CD4-positive, alpha-beta T cell treated with Interleukin-15 for 1 hour (primary cell): Measurements from ENCODE around the gene TAGLN2.
A peak's percentile ranks its signal among the peaks of the same experiment; 100 is the strongest.

Experiments
- DNase-seq: peaks from one replicate; pipeline ENCODE4 v3.0.0-alpha.2; 2020

TAGLN2 gene

DNA sequence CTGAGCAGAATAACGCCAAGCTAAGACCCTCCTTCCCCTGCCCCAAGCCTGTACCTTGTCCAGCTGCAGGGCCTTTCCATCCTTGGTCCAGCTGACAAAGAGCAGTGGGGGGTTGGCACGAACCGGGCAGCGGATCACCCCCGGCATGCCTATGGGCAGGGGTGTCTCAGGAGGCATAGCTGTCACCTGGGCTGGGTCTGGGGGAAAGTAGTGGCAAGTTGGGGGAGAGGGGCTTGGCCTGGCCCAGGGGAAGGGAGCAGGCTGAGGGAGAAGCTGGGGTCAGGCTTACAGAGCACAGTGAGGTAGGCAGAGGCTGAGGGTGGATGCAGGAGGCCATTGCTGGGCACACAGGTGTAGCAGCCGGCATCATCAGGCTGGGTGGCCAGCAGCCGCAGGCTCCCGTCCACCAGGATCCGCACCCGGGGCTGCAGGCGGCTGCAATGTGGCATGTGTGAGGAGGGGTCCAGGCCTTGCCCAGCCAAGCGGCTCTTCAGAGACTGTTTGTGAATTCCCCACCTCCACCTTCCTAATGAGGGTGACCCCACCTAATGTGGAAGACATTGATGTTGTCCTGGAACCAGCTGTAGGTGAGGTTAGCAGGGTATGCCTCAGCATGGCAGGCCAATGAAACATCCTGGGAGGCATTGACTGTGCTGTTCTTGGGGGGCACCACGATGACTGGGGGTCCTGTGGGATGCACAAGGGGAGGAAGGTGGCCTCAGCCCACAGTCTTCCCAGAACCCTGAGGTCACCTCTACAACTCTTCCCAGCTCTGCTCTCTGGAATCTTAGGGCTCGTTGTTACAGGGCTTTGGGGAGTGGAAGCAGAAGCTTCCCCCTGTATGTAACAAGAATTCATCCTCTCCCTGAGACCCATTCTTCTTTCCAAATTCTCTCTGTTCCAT lies 9.1 kb upstream of the TAGLN2 start:
- DNase-seq = no peak

GRCh38 chr1:159933347-159933746 lies 8.0 kb upstream of the TAGLN2 start:
- no peak for DNase-seq

DNA sequence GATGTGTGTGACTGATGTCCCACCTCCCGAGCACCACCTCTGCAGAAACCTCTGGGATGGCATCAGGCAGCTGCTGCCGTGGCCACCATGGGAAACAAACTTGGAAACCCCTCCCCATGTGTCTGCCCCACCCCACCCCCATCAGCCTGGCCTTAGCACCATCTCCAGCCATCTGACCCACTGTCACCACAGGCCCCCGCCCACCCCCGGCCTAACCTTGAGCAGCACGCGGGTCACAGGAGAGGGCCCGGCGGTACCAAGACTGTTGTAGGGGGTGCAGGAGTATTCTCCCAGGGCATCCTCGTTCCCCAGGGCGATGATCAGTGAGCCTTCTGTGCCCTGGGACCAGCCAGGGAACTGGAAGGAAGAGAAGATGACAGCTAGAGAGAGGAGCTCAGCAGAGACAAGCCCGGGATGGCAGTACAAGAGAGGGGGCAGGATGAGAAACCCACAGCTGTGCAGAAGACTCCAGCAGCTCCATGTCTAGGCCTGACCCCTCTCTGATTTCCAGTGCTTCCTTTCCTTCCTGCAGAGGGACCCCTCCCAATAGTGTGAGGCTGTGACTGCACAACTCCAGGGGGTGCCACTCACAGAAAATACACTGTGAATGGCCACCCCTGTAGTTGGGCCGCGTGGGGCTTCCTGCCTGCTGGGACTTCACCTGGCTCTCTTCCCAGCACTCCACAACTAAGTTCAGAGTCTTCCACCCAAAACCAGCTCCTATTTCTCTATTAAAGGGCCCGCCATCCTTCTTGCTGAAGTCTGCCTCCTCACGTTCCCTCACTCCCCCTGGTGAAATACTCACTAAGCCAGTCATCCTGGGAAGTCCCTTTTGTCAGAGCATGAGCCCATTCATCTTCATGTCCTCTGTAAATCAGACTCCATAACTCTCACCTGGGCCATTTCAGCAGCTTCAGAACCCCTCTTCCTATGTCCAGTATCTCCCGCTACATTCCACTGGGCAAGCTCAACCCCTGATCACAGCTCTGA lies 7.3 kb upstream of the TAGLN2 start:
- no peak for DNase-seq

GRCh38 chr1:159931795-159932173 lies 6.5 kb upstream of the TAGLN2 start:
- DNase-seq = no peak

DNA sequence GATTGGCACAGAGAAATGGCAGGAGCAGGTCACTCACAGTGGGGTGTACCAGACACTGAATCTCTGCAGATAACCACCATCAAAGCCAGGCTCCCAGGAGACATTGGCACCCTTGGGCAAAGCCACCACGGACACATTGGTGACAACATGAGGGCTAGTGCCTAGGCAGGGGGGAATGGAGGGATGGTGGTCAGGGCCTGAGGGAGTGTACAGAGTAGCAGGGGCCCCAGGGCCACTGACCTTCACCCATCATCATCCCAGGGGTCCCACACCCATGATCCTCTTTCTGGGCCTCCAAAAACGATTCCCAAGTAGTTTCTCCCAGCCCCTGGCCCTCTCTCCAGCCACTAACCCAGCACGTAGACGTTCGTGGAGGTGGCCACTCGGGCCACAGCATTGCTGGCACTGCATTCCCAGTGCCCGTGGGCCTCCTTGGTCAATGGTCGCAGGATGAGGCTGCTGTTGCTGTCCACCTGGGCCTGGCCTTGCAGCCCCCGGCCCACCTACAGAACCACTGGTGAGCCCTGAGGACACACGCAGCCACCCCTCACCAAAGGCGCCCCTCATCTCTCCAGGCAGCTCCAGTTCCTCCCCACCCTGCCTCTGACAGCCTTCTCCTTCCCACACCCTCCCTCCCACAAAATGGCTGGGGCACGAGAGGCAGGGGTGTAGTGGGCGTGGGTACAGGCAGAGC lies 5.9 kb upstream of the TAGLN2 start:
- no peak for DNase-seq

GRCh38 chr1:159930634-159931033 lies 5.3 kb upstream of the TAGLN2 start:
- no peak for DNase-seq

- no peak for DNase-seq
Measured at GRCh38 chr1:159930216-159930615, 4.9 kb upstream of the TAGLN2 start.

- DNase-seq = no peak
Measured at GRCh38 chr1:159929155-159930051, 4.1 kb upstream of the TAGLN2 start.

DNA sequence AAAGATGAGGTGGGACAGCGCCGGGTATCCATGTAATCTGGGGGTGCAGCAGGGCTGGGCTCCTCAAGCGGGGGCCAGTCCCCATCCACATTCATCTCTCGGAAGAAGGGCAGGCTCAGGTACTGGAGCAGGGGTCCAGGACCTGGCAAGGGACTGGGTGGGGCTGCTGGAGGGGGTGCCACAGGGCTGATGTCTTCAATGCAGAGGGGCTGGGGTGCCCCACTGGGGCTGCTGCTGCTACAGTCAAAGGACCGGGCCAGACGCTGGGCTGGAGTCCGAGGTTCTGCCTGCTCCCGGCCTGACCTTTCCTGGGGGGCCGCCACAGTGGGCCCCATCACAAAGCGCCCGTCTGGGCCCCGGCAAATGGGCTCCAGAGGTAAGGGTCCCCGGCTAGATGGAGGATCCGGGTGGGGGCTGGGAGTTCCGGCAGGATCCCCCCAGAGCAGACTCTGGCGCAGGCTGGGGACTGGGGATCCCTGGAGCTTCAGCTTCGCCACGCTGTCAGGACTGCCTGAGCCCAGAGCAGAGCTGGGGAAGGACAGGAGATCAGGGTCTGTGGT lies 3.3 kb upstream of the TAGLN2 start:
- no peak for DNase-seq

GRCh38 chr1:159927849-159928431 lies 2.6 kb upstream of the TAGLN2 start:
- no peak for DNase-seq

DNA sequence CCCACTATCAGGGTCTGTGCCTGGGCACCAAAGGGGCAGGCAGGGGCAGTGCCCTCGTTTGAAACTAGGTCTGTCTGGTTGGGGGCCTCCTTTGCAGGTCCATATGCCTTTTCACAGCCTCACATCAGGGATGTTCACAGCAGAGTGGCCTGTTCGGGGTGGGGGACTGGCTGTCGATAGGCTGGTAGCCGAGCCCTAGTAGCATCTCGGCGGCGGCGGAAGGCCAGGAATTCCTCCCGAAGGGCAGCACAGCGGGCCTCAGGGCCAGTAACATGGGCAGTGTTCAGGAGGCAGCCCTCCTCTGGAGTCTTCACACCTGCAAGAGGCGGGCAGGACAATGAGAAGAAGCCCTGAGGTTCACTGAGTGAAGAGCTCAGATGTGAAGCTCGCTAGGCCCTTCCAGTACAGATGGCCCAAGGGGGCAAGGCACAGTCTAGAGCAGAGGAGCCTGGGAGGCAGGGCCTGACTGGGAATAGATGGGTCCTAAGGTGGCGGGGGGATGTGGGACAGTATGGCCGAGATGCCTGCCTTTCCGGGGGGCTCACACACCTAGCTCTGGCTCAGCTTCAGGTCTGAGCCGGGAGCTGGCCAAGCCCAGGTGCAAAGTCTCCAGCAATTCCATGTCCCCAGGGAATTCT lies 2.0 kb upstream of the TAGLN2 start:
- no peak for DNase-seq

- no peak for DNase-seq
Measured at GRCh38 chr1:159925719-159926078, 392 bp upstream of the TAGLN2 start.

- peak; percentile 88 for DNase-seq
Measured at GRCh38 chr1:159924025-159924790, 1.1 kb downstream of the TAGLN2 start.

DNA sequence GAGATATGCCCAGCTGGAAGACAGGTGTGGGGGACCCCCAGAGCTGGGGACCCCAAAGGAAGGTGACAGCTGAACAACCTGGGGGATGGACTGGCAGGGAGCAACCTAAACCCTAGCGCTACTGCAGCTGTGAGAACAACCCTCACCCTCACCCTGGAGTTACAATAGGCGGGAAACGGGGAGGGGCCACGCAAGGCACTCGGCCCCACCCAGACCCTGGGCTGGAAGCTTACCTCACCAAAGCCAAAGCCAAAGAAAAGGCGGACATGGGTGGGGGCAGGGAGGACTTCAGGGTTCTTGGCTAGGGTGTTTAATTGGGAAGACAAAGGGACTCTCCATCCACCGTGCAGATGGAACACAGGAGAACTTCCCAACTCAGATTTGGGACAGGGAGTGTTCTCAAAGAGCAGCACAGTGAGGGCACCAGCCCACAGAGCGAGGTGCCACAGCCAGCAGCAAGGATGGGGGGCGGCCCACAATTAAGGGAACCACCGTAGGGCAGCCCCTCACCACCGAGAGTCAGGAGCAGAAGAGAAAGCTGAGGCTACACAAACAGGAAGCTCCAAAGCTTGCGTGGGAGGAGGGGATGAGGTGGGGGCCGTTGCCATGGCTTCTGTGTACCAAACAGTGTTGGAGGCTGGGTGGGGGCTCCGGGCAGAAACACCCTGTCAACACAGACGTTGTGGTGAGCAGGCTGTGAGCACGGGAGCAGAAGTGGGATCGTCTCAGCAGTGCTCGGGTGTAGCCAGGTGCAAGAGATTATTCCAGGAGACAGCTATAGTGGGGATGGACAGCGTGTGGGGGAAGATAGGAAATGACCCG lies 1.9 kb downstream of the TAGLN2 start:
- peak; percentile 98 for DNase-seq

DNA sequence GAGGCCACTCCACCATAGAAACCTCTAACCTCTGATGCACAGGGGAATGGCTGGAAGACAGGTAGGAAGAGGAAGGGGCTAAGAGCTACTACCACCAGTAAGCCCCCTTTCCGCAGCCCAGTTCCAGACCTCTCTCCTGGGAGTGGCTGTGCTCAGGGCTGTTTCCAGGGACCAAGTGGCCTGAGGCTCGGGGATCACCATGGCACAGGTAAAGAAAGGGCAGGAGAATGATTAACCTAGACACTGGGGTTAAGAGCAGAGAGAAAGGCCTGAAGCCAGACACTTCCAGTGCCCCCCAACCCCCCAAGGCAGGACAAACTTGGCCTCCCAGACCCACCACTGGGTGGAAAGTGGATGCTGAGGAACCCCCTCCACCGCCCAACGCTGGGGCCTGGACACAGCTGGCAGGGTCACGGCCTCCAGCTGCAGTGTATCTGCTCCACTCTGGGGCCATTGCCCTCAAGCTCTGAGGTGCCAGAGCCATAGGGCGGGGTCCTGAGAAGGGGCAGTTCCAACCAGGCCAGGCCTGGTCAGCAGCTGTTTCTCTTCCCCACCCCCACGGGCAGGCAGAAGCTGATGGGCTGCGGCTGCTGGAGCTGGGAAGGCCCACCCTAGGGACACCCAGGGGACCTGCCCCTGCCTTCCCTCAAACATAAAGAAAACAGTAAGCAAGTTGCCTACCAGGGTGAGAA lies 2.6 kb downstream of the TAGLN2 start:
- peak; percentile 60 for DNase-seq

DNA sequence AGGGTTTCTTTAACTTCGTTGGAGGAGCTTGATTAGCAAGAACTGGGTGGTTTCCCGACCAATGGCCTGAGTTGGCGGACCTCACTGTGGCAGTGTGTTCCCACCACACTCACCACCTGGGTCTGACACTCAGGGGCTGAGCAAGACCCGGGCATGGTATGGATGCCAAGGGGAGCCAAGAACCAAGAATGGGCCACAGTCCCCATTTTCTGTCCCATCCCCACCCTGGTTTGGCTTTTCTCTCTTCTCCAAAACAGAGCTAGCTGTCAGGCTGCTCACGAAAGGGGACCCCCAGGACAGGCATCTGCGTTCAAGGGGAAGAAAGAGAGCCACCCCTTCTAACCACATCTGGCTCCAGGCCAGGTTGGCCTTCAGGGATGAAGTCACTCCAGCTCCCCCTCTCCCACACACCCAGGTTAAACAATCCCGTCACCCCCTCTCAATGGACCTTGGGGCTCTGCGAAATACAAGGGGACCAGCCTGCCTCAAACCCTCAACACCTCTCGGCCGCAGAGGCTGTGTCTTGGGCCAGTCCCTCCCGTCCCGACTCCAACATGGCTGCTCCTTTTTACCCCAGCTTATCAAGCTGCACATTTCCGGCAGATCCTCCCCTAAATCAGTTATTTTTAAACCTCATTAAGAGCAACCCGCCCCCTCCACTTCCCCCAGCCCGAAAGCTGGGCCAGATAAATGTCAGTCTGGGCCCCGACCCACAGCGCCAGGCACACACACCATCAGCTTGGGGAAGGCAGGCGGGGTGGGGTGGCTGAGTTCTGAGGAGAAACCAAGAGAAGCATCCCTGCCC lies 3.4 kb downstream of the TAGLN2 start:
- DNase-seq = peak; percentile 71

DNA sequence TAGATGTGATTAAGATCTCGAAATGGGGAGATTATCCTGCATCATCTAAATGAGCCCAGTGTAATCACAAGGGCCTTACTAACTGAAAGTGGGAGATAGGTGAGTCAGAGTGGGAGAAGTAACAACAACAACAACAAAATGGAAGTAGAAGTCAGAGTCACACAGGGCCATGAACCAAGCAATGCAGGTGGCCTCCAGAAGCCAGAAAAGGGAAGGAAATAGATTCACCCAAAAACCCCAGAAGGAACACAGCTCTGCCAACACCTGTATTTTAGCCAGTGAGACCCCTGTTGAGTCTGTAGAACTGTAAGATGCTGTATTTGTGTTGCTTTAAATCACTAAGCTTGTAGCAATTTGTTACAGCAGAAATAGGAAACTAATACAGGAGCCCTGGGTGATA lies 4.1 kb downstream of the TAGLN2 start:
- peak; percentile 63 for DNase-seq

- no peak for DNase-seq
Measured at GRCh38 chr1:159920651-159921050, 4.7 kb downstream of the TAGLN2 start.
